Measurements from ENCODE around the gene SLC37A1. TPM values are rescaled to one million over a fixed set of nuclear protein-coding genes. Genes with fewer than 3 reads are reported as not detected.

The SLC37A1 gene
- total and polyA plus RNA-seq, 2 of the 13 experiments (the other 11 are each of a cell fraction or from before 2014, with no cell fraction given): 0.22 to 0.40 TPM

- Histone ChIP-seq H3K27me3 (ENCODE audit: control insufficient read depth in 1 of 2, insufficient read depth in 2 of 2, low read length in 2 of 2) (no peaks in the 10 kb centered on the region), H3K36me3 (replicated peaks in 1 of 2; ENCODE audit: control insufficient read depth in 1 of 2, insufficient read depth in 2 of 2, low read length in 2 of 2) (no peaks in the 10 kb centered on the region), H3K4me1 (ENCODE audit: insufficient read depth, low read length) (peaks cover 23% of the 10 kb centered on the region), H3K4me3 (replicated peaks in 1 of 3; ENCODE audit: insufficient read depth in 1 of 3, low read depth in 2 of 3, low read length in 3 of 3) (no peak overlapping the region), H2AFZ (ENCODE audit: low read length) (no peak overlapping the region), H3K4me2 (ENCODE audit: low read depth, low read length) (no peak overlapping the region), H3K9me3 (ENCODE audit: low read length) (no peaks in the 10 kb centered on the region), H3K9ac (ENCODE audit: insufficient read depth, low read depth, low read length) (no peak overlapping the region), H3K79me2 (ENCODE audit: insufficient read depth, low read length) (no peaks in the 10 kb centered on the region), H4K20me1 (ENCODE audit: insufficient read depth, low read length) (no peaks in the 10 kb centered on the region), H3K27ac (ENCODE audit: extremely low read length, insufficient read depth, low read length) (no peak overlapping the region)
- FAIRE-seq (no peak), ATAC-seq (no peak), DNase-seq (ENCODE audit: low spot score) (no peak)
- ChIA-PET CTCF (ENCODE audit: low intra/inter-chr PET ratio, low total read pairs) (no interaction called here), POLR2A (no interaction called here)
- no TSS peak for BruUV-seq (replicated peaks)
- WGBS (ENCODE audit: low lambda C conversion rate): 80% methylated on average over 9 of the region's 9 CpGs
- intact Hi-C loops (cut with micrococcal nuclease; ENCODE audit: unreplicated experiment) (no loop called here), in situ Hi-C loops (cut with HindIII; ENCODE audit: extremely low pct_ligation_motif_present, low pct_unique_long_range_greater_than_20kb) (no loop called here)
- no peak for TF ChIP-seq SRSF1 (optimal IDR thresholded peaks at IDR 0.05; ENCODE audit: low read depth, low read length)
- TF ChIP-seq HNRNPLL (IDR thresholded peaks at IDR 0.05; ENCODE audit: low read depth, low read length, poor library complexity, severe bottlenecking): no peak
- TF ChIP-seq ZNF276 (CRISPR knock-in tag; IDR thresholded peaks at IDR 0.05; ENCODE audit: low read depth): no peak
- no peak for TF ChIP-seq JUNB (CRISPR knock-in tag; IDR thresholded peaks at IDR 0.05; ENCODE audit: borderline replicate concordance)
- TF ChIP-seq ZUFSP (CRISPR knock-in tag; IDR thresholded peaks at IDR 0.05; ENCODE audit: borderline replicate concordance): no peak
- TF ChIP-seq BCL6 (CRISPR knock-in tag; IDR thresholded peaks at IDR 0.05): no peak
- TF ChIP-seq ZNF484 (CRISPR knock-in tag; IDR thresholded peaks at IDR 0.05; ENCODE audit: borderline replicate concordance, low read depth): no peak
- no peak for TF ChIP-seq ZNF737 (CRISPR knock-in tag; IDR thresholded peaks at IDR 0.05; ENCODE audit: borderline replicate concordance)
- no peak for TF ChIP-seq ZNF235 (CRISPR knock-in tag; IDR thresholded peaks at IDR 0.05; ENCODE audit: borderline replicate concordance)
Measured at GRCh38 chr21:42471206-42471605, 42.4 kb upstream of the SLC37A1 start.

All from HepG2 (cell line).